Subcutaneous abdominal adipose tissue (tissue), 5 donors: ENCODE data around the gene RAB5IF.
"Not testable (repeated sequence)": the region's sequence is repeated elsewhere in the genome, so short reads cannot be mapped to it uniquely, and the experiment has no call there.

Experiments used
- H3K27ac ChIP-seq: one replicate; pipeline ENCODE4 v1.7.0; 2013; ENCODE audit warnings: low read depth, mild to moderate bottlenecking, inconsistent platforms, low read length, moderate library complexity
- H3K27me3 ChIP-seq, 5 donors: one replicate each; pipeline ENCODE4 v1.7.0; 2013; ENCODE audit warnings: low read length in 5 of 5, inconsistent platforms in 1 of 5; ENCODE audit not compliant: control insufficient read depth in 5 of 5, insufficient read depth in 4 of 5
- H3K36me3 ChIP-seq, 5 donors: one replicate each; pipeline ENCODE4 v1.7.0; 2013; ENCODE audit warnings: low read length in 5 of 5; ENCODE audit not compliant: control insufficient read depth in 5 of 5, insufficient read depth in 5 of 5
- H3K4me1 ChIP-seq, 5 donors: one replicate each; pipeline ENCODE4 v1.7.0; 2013; ENCODE audit warnings: low read length in 5 of 5, mild to moderate bottlenecking in 3 of 5, moderate library complexity in 1 of 5; ENCODE audit not compliant: control insufficient read depth in 5 of 5, insufficient read depth in 5 of 5
- H3K4me3 ChIP-seq, 5 donors: one replicate each; pipeline ENCODE4 v1.7.0; 2013; ENCODE audit warnings: low read length in 5 of 5, low read depth in 1 of 5
- H3K9ac ChIP-seq, 5 donors: one replicate each; pipeline ENCODE4 v1.7.0; 2013; ENCODE audit warnings: low read length in 5 of 5, mild to moderate bottlenecking in 4 of 5, moderate library complexity in 3 of 5
- H3K9me3 ChIP-seq, 5 donors: one replicate each; pipeline ENCODE4 v1.7.0; 2013; ENCODE audit warnings: low read length in 5 of 5; ENCODE audit not compliant: control insufficient read depth in 5 of 5
- donor health status: healthy.
- donor health status: healthy.
- donor health status: healthy.
- donor health status: healthy.
- donor health status: healthy.

The RAB5IF gene

GRCh38 chr20:36628076-36628475 lies 22.5 kb downstream of the RAB5IF start:
- Histone ChIP-seq H3K4me1 (no peaks in the 10 kb centered on the region), H3K9ac (no peak overlapping the region), H3K36me3 (no peaks in the 10 kb centered on the region), H3K9me3 (no peaks in the 10 kb centered on the region), H3K27ac (no peak overlapping the region), H3K27me3 (no peaks in the 10 kb centered on the region), H3K4me3 (no peak overlapping the region)

- Histone ChIP-seq H3K4me1 (no peaks in the 10 kb centered on the region), H3K27me3 (no peaks in the 10 kb centered on the region), H3K27ac (no peak overlapping the region), H3K36me3 (no peaks in the 10 kb centered on the region), H3K9me3 (no peaks in the 10 kb centered on the region), H3K9ac (no peak overlapping the region), H3K4me3 (no peak overlapping the region)
These were observed 24.4 kb downstream of the RAB5IF start for GRCh38 chr20:36629719-36630681.

- no peak overlapping the region for H3K27ac ChIP-seq
- H3K9me3 ChIP-seq, result no peaks in the 10 kb centered on the region
These were observed 26.1 kb downstream of the RAB5IF start for GRCh38 chr20:36631646-36632045.

GRCh38 chr20:36632147-36632486 lies 26.5 kb downstream of the RAB5IF start:
- H3K4me1 ChIP-seq, result no peaks in the 10 kb centered on the region
- H3K4me3 ChIP-seq, result no peak overlapping the region
- no peaks in the 10 kb centered on the region for H3K27me3 ChIP-seq
- H3K36me3 ChIP-seq, result no peaks in the 10 kb centered on the region
- H3K9ac ChIP-seq, result no peak overlapping the region
- no peak overlapping the region for H3K27ac ChIP-seq
- no peaks in the 10 kb centered on the region for H3K9me3 ChIP-seq

More at GRCh38 chr20:36631646-36632045, 26.1 kb downstream of the RAB5IF start:
- Histone ChIP-seq H3K27me3 (no peaks in the 10 kb centered on the region), H3K4me3 (no peak overlapping the region), H3K9ac (no peak overlapping the region), H3K4me1 (no peaks in the 10 kb centered on the region), H3K36me3 (no peaks in the 10 kb centered on the region)

- Histone ChIP-seq H3K27ac (no peak overlapping the region), H3K27me3 (no peaks in the 10 kb centered on the region), H3K9me3 (no peaks in the 10 kb centered on the region), H3K36me3 (no peaks in the 10 kb centered on the region), H3K4me3 (no peak overlapping the region), H3K4me1 (no peaks in the 10 kb centered on the region), H3K9ac (no peak overlapping the region)
These were observed 27.1 kb downstream of the RAB5IF start for GRCh38 chr20:36632487-36633284.

GRCh38 chr20:36633285-36633772 lies 27.8 kb downstream of the RAB5IF start:
- Histone ChIP-seq H3K27ac (no peak overlapping the region), H3K9me3 (no peaks in the 10 kb centered on the region), H3K4me1 (no peaks in the 10 kb centered on the region), H3K27me3 (no peaks in the 10 kb centered on the region), H3K4me3 (no peak overlapping the region), H3K36me3 (no peaks in the 10 kb centered on the region), H3K9ac (no peak overlapping the region)

GRCh38 chr20:36634342-36634741 lies 28.8 kb downstream of the RAB5IF start:
- Histone ChIP-seq H3K4me1 (no peaks in the 10 kb centered on the region), H3K9me3 (no peaks in the 10 kb centered on the region), H3K27ac (no peak overlapping the region), H3K4me3 (no peak overlapping the region), H3K36me3 (no peaks in the 10 kb centered on the region), H3K27me3 (no peaks in the 10 kb centered on the region), H3K9ac (no peak overlapping the region)

GRCh38 chr20:36638876-36639400 lies 33.4 kb downstream of the RAB5IF start:
- H3K36me3 ChIP-seq, H3K27ac ChIP-seq, H3K4me1 ChIP-seq, H3K9me3 ChIP-seq, H3K4me3 ChIP-seq, H3K27me3 ChIP-seq, H3K9ac ChIP-seq: not testable (repeated sequence)

GRCh38 chr20:36641506-36641843 lies 35.9 kb downstream of the RAB5IF start:
- Histone ChIP-seq H3K9me3 (no peaks in the 10 kb centered on the region), H3K36me3 (no peaks in the 10 kb centered on the region), H3K4me3 (no peak overlapping the region), H3K27ac (no peak overlapping the region), H3K9ac (no peak overlapping the region), H3K27me3 (peaks cover 0 to 6% (median 0%) of the 10 kb centered on the region in 5 donors), H3K4me1 (no peaks in the 10 kb centered on the region)

- no peak overlapping the region for H3K27ac ChIP-seq
These were observed 36.6 kb downstream of the RAB5IF start for GRCh38 chr20:36642136-36642535.

More at GRCh38 chr20:36642136-36642535, 36.6 kb downstream of the RAB5IF start:
- Histone ChIP-seq H3K27me3 (peaks cover 0 to 6% (median 0%) of the 10 kb centered on the region in 5 donors), H3K4me1 (no peaks in the 10 kb centered on the region), H3K4me3 (no peak overlapping the region), H3K36me3 (no peaks in the 10 kb centered on the region), H3K9me3 (no peaks in the 10 kb centered on the region), H3K9ac (no peak overlapping the region)
